ENCODE results near the gene RELB.

- no peak for TF ChIP-seq CTCF (IDR thresholded peaks at IDR 0.05)
- no peak for TF ChIP-seq POLR2A (IDR thresholded peaks at IDR 0.05)
- no peak for TF ChIP-seq EP300 (IDR thresholded peaks at IDR 0.05)
Measured at GRCh38 chr19:45057444-45057843, 56.2 kb downstream of the RELB start.
